M059J (cell line): ENCODE results near the gene PTPN18. TPM values are rescaled to one million over a fixed set of nuclear protein-coding genes. Genes with fewer than 3 reads are reported as not detected.

Experiments
- DNase-seq: peaks from one replicate; pipeline ENCODE4 v3.0.0-alpha.2; 2012; ENCODE audit warnings: low read depth
- total RNA-seq: library from RNA; depleted of rRNA; stranded (reverse); fragments of >200 nt; shearing (Covaris generic); gene quantifications from 2 replicates; pipeline ENCODE4 v1.2.3, GENCODE V29; 2014

PTPN18 gene
- total RNA-seq, 1 experiment from 2014 or later = 16.5 TPM

- DNase-seq = no peak
Measured at GRCh38 chr2:130339885-130340745, 15.7 kb upstream of the PTPN18 start.

- DNase-seq = no peak
Measured at GRCh38 chr2:130341562-130342019, 14.3 kb upstream of the PTPN18 start.

- peak; percentile 94 for DNase-seq
Measured at GRCh38 chr2:130342020-130342532, 13.8 kb upstream of the PTPN18 start.

GRCh38 chr2:130342533-130343275 lies 13.2 kb upstream of the PTPN18 start, which contains the start of gene IMP4:
Gene IMP4, plus strand, starts transcription at chr2:130342897. Its CDS starts 36 bp downstream, at chr2:130342933.
- DNase-seq = peak; percentile 99

- no peak for DNase-seq
Measured at GRCh38 chr2:130344578-130344977, 11.3 kb upstream of the PTPN18 start.

- DNase-seq = no peak
Measured at GRCh38 chr2:130345091-130345490, 10.8 kb upstream of the PTPN18 start.

- no peak for DNase-seq
Measured at GRCh38 chr2:130345611-130346010, 10.2 kb upstream of the PTPN18 start.

GRCh38 chr2:130346041-130346740 lies 9.7 kb upstream of the PTPN18 start:
- no peak for DNase-seq

- no peak for DNase-seq
Measured at GRCh38 chr2:130346741-130347066, 9.2 kb upstream of the PTPN18 start.

GRCh38 chr2:130347220-130347925 lies 8.5 kb upstream of the PTPN18 start:
- no peak for DNase-seq

GRCh38 chr2:130349174-130349573 lies 6.7 kb upstream of the PTPN18 start:
- no peak for DNase-seq

- DNase-seq = no peak
Measured at GRCh38 chr2:130351711-130352110, 4.1 kb upstream of the PTPN18 start.

GRCh38 chr2:130352237-130352636 lies 3.6 kb upstream of the PTPN18 start:
- DNase-seq = no peak

GRCh38 chr2:130353291-130354138 lies 2.3 kb upstream of the PTPN18 start:
- DNase-seq = no peak

GRCh38 chr2:130354139-130354428 lies 1.8 kb upstream of the PTPN18 start:
- no peak for DNase-seq

- DNase-seq = peak; percentile 28
Measured at GRCh38 chr2:130355172-130355577, 681 bp upstream of the PTPN18 start.

GRCh38 chr2:130357864-130358263 lies 2.0 kb downstream of the PTPN18 start:
- DNase-seq = no peak

GRCh38 chr2:130358420-130359350 lies 2.8 kb downstream of the PTPN18 start:
- no peak for DNase-seq

- no peak for DNase-seq
Measured at GRCh38 chr2:130359466-130359865, 3.6 kb downstream of the PTPN18 start.

- DNase-seq = no peak
Measured at GRCh38 chr2:130363479-130363878, 7.6 kb downstream of the PTPN18 start.
